Anterior cingulate cortex (tissue), 58 donors: ENCODE data around the gene SCEL.

Source experiments
- DNase-seq, 58 donors: peaks; one replicate each; lab custom pipeline; 2025; lab: John Stamatoyannopoulos, UW

SCEL gene

GRCh38 chr13:77548095-77548494, 12.6 kb downstream of the SCEL start:
- DNase-seq: no peak

- DNase-seq: no peak
These were observed 13.1 kb downstream of the SCEL start for GRCh38 chr13:77548594-77548993.

- no peak for DNase-seq
These were observed 18.6 kb downstream of the SCEL start for GRCh38 chr13:77554069-77554468.

- peak in 1 of 58 donors; percentile 1 for DNase-seq
These were observed 19.7 kb downstream of the SCEL start for GRCh38 chr13:77555246-77555645.

- no peak for DNase-seq
These were observed 22.5 kb downstream of the SCEL start for GRCh38 chr13:77558016-77558415.

- no peak for DNase-seq
These were observed 27.6 kb downstream of the SCEL start for GRCh38 chr13:77563111-77563510.

- DNase-seq: peak in 2 of 58 donors; percentile 18 to 42
These were observed 30.1 kb downstream of the SCEL start for GRCh38 chr13:77565635-77566034.

GRCh38 chr13:77571956-77572355, 36.5 kb downstream of the SCEL start:
- DNase-seq: no peak

- peak in 10 of 58 donors; percentile 3 to 61 (median 12) for DNase-seq
These were observed 38.6 kb downstream of the SCEL start for GRCh38 chr13:77574096-77574495.

GRCh38 chr13:77579959-77580358, 44.5 kb downstream of the SCEL start:
- DNase-seq: no peak

GRCh38 chr13:77580748-77581147, 45.2 kb downstream of the SCEL start:
- DNase-seq: peak in 1 of 58 donors; percentile 3

GRCh38 chr13:77583581-77583980, 48.1 kb downstream of the SCEL start:
- DNase-seq: peak in 2 of 58 donors; percentile 3 to 60

GRCh38 chr13:77584106-77584505, 48.6 kb downstream of the SCEL start:
- DNase-seq: peak in 57 of 58 donors; percentile 2 to 93 (median 76)

- DNase-seq: no peak
These were observed 59.8 kb downstream of the SCEL start for GRCh38 chr13:77595166-77595810.

GRCh38 chr13:77596777-77597176, 61.3 kb downstream of the SCEL start:
- no peak for DNase-seq

- DNase-seq: peak in 1 of 58 donors; percentile 16
These were observed 63.8 kb downstream of the SCEL start for GRCh38 chr13:77599351-77599750.

GRCh38 chr13:77600701-77601100, 65.2 kb downstream of the SCEL start:
- DNase-seq: no peak

- no peak for DNase-seq
These were observed 75.6 kb downstream of the SCEL start for GRCh38 chr13:77611068-77611467.

- no peak for DNase-seq
These were observed 80.5 kb downstream of the SCEL start for GRCh38 chr13:77616027-77616426.

- DNase-seq: no peak
These were observed 84.1 kb downstream of the SCEL start for GRCh38 chr13:77619655-77620054.

GRCh38 chr13:77620138-77620537, 84.6 kb downstream of the SCEL start:
- no peak for DNase-seq

- peak in 1 of 58 donors; percentile 22 for DNase-seq
These were observed 88.3 kb downstream of the SCEL start for GRCh38 chr13:77623806-77624205.

- no peak for DNase-seq
These were observed 92.7 kb downstream of the SCEL start for GRCh38 chr13:77628170-77628569.
